B cell (primary cell): Measurements from ENCODE around the gene ERVFRD-1. TPM values are rescaled to one million over a fixed set of nuclear protein-coding genes. Genes with fewer than 3 reads are reported as not detected.

ENCODE experiments used
- ATAC-seq: fragments of 200-7000 bp; cut with Tn5 transposase; one replicate; pipeline ENCODE4 v1.10.0; 2021; ENCODE audit warnings: low read depth, mild to moderate bottlenecking, moderate number of reproducible peaks, moderate library complexity
- CTCF ChIA-PET: fragments of 350-600 bp; sonication (Branson Sonifier 250); formaldehyde crosslinking; loops from one replicate; lab custom pipeline; 2021; ENCODE audit warnings: antibody characterized with exemption, inconsistent platforms; lab: Charles Lee
- POLR2A ChIA-PET: fragments of 350-600 bp; sonication (Branson Sonifier 250); formaldehyde crosslinking; loops from one replicate; lab custom pipeline; 2021; ENCODE audit warnings: antibody characterized with exemption; lab: Charles Lee
- DNase-seq: peaks from one replicate; pipeline ENCODE4 v3.0.0; 2013
- H2AFZ ChIP-seq: 2 replicates; pipeline ENCODE4 v1.6.1; 2012; ENCODE audit warnings: mild to moderate bottlenecking, low read depth, low read length; ENCODE audit not compliant: insufficient read depth, poor library complexity, severe bottlenecking
- H3K27ac ChIP-seq, 2 donors: 1 replicate in 1 of 2; 2 replicates in 1 of 2; pipeline ENCODE4 v1.5.1; 2012 to 2013; ENCODE audit warnings: low read length in 2 of 2, mild to moderate bottlenecking in 2 of 2, moderate library complexity in 1 of 2
- H3K27me3 ChIP-seq, 4 experiments: fragments of 200-600 bp in 1 of 4; sonication (generic) in 1 of 4; replicated peaks in 1 of 4; 1 replicate in 2 of 4; 2 replicates in 2 of 4; pipeline versions ENCODE4 v1.6.1 to v1.7.0; 2013 to 2016; ENCODE audit warnings: low read length in 3 of 4, mild to moderate bottlenecking in 2 of 4, mixed read lengths in 1 of 4, moderate library complexity in 1 of 4; ENCODE audit not compliant: insufficient read depth in 4 of 4, control insufficient read depth in 3 of 4; ENCODE audit errors: control extremely low read depth in 1 of 4
- H3K36me3 ChIP-seq, 2 experiments: replicated peaks in 1 of 2; 1 replicate in 1 of 2; 2 replicates in 1 of 2; pipeline versions ENCODE4 v1.6.1 to v1.7.1; 2013; ENCODE audit warnings: low read length in 1 of 2; ENCODE audit not compliant: insufficient read depth in 2 of 2, control insufficient read depth in 1 of 2; ENCODE audit errors: control extremely low read depth in 1 of 2, extremely low read depth in 1 of 2
- H3K4me1 ChIP-seq, 2 donors: fragments of 200-600 bp in 1 of 2; sonication (generic) in 1 of 2; 1 replicate in 1 of 2; 2 replicates in 1 of 2; pipeline versions ENCODE4 v1.5.1 to v1.6.1; 2013 to 2017; ENCODE audit warnings: low read length in 2 of 2; ENCODE audit not compliant: control insufficient read depth in 2 of 2, insufficient read depth in 2 of 2
- H3K4me2 ChIP-seq: replicated peaks from 2 replicates; pipeline ENCODE3; 2012; ENCODE audit warnings: mild to moderate bottlenecking, low read depth, low read length; ENCODE audit not compliant: poor library complexity, severe bottlenecking
- H3K4me3 ChIP-seq, 5 experiments: fragments of 200-600 bp in 1 of 5; sonication (generic) in 1 of 5; 1 replicate in 3 of 5; 2 replicates in 2 of 5; pipeline versions ENCODE4 v1.5.1 to v1.7.0; 2011 to 2016; ENCODE audit warnings: low read length in 4 of 5, mild to moderate bottlenecking in 4 of 5, low read depth in 2 of 5, control low read depth in 1 of 5, moderate library complexity in 1 of 5; ENCODE audit not compliant: insufficient read depth in 1 of 5; ENCODE audit errors: control extremely low read depth in 1 of 5, extremely low read depth in 1 of 5
- H3K79me2 ChIP-seq: fragments of 200-600 bp; sonication (generic); one replicate; pipeline ENCODE4 v1.6.0; 2016; ENCODE audit warnings: low read length; ENCODE audit not compliant: control insufficient read depth, insufficient read depth
- H3K9ac ChIP-seq: fragments of 200-600 bp; sonication (generic); 2 replicates; pipeline ENCODE4 v1.6.1; 2017; ENCODE audit warnings: mild to moderate bottlenecking, low read length, moderate library complexity
- H3K9me3 ChIP-seq, 3 donors: one replicate each; pipeline versions ENCODE4 v1.6.1 to v1.7.1; 2013; ENCODE audit warnings: low read length in 2 of 3; ENCODE audit not compliant: control insufficient read depth in 2 of 3, insufficient read depth in 1 of 3; ENCODE audit errors: control extremely low read depth in 1 of 3
- H4K20me1 ChIP-seq: 2 replicates; pipeline ENCODE4 v1.6.0; 2012; ENCODE audit warnings: mild to moderate bottlenecking, low read length; ENCODE audit not compliant: insufficient read depth, control insufficient read depth, poor library complexity, severe bottlenecking
- H3K27ac Mint-ChIP-seq: one replicate; pipeline ENCODE4 v1.8.0; 2021; ENCODE audit warnings: mixed read lengths
- H3K27me3 Mint-ChIP-seq: one replicate; pipeline ENCODE4 v1.8.0; 2021; ENCODE audit warnings: mixed read lengths
- H3K4me1 Mint-ChIP-seq: one replicate; pipeline ENCODE4 v1.8.0; 2021; ENCODE audit warnings: mixed read lengths
- H3K4me3 Mint-ChIP-seq: one replicate; pipeline ENCODE4 v1.8.0; 2021; ENCODE audit warnings: mixed read lengths
- H3K9me3 Mint-ChIP-seq: one replicate; pipeline ENCODE4 v1.8.0; 2022; ENCODE audit warnings: mixed read lengths; ENCODE audit not compliant: insufficient read depth
- CTCF ChIP-seq: fragments of 200-600 bp; IDR thresholded peaks from one replicate; pipeline ENCODE4 v1.8.0; 2022; ENCODE audit warnings: antibody characterized with exemption, mild to moderate bottlenecking
- EZH2 ChIP-seq: IDR thresholded peaks from 2 replicates; pipeline ENCODE4 v1.6.1; 2012; ENCODE audit warnings: borderline replicate concordance, low read depth, mild to moderate bottlenecking, moderate library complexity, low read length; ENCODE audit not compliant: insufficient read depth, poor library complexity, severe bottlenecking
- WGBS: methylation state at CpG from one replicate; pipeline ENCODE4 v1.1.5; 2013; ENCODE audit warnings: missing lambda C conversion rate; ENCODE audit not compliant: insufficient coverage; 5-methylcytosine and 5-hydroxymethylcytosine counted together
- intact Hi-C: fragments of 100-400 bp; cut with micrococcal nuclease; formaldehyde crosslinking; loops from one replicate; pipeline ENCODE4 v1.10.0; 2022
- polyA plus RNA-seq: library from polyadenylated mRNA; depleted of rRNA; stranded (reverse); fragments of >200 nt; gene quantifications from 2 replicates; pipeline ENCODE4 v1.2.3, GENCODE V29; 2012
- total RNA-seq, 2 donors: library from RNA; stranded (reverse); fragments of 120-200 nt in 1 of 2; gene quantifications; 1 replicate in 1 of 2; 2 replicates in 1 of 2; pipeline versions ENCODE4 v1.2.3 to v1.2.4, GENCODE V29; 2013 to 2022

The ERVFRD-1 gene
- total and polyA plus RNA-seq, 2 donors (not counting 1 experiment from before 2014, with no cell fraction given) = not detected

DNA sequence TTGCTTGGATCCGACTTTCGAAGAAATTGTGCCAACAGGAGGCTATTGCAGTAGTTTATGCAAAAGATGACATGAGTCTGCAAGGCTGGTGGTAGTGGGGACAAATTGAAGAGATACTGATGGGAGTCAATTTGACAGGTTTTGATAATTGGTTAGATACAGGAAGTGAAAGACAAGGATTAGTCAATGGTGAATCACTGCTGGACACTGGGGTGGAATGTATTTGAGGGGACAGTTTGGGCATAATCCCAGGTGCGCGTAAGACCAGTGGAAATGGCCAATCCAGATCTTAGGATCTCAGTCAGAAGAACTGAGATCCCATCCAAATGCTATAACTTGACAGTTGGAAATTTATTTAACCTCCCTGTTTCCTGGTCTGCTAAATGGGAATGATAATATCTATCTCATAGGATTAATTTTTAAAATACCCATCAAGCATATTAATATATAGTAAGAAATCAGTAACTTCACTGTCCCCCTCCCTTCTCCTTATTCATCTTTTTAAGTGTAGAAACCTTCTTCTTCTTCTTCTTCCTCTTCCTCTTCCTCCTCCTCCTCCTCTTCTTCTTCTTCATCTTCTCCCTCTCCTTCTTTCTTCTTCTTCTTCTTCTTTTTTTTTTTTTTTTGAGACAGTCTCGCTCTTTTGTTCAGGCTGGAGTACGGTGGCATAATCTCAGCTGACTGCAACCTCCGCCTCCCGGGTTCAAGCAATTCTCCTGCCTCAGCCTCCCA, 30.9 kb upstream of the ERVFRD-1 start:
- H3K9me3 ChIP-seq = no peaks in the 10 kb centered on the region
- H3K9ac ChIP-seq = no peak overlapping the region
- no peak overlapping the region for H3K4me3 ChIP-seq
- H3K27ac ChIP-seq = no peak overlapping the region
- intact Hi-C loops = no loop called here
- H3K27me3 ChIP-seq = no peaks in the 10 kb centered on the region
- ChIA-PET POLR2A (interaction anchor here (0.7 kb wide), 1 partner anchor 359 kb away, joined by 3 read pairs; no protein-coding TSS in a partner anchor), CTCF (interaction anchor here (1.1 to 7.4 kb wide), 10 partner anchors 8 to 435 kb away, joined by 3 to 156 read pairs (median 8); no protein-coding TSS in a partner anchor)
- H3K36me3 ChIP-seq = no peaks in the 10 kb centered on the region
- peaks cover 0 to 5% of the 10 kb centered on the region in 2 donors for H3K4me1 ChIP-seq
- no peaks in the 10 kb centered on the region for H3K27me3 Mint-ChIP-seq
- no peak overlapping the region for H2AFZ ChIP-seq
- no peak overlapping the region for H3K27ac Mint-ChIP-seq
- H3K4me1 Mint-ChIP-seq = peaks cover 7% of the 10 kb centered on the region
- 100% methylated on average over 2 of the region's 8 CpGs for WGBS
- ATAC-seq (no peak), DNase-seq (no peak)
- H4K20me1 ChIP-seq = no peaks in the 10 kb centered on the region
- TF ChIP-seq EZH2 (no peak), CTCF (no peak)
- H3K79me2 ChIP-seq = no peaks in the 10 kb centered on the region
- no peak overlapping the region for H3K4me2 ChIP-seq
- H3K9me3 Mint-ChIP-seq = no peaks in the 10 kb centered on the region
- H3K4me3 Mint-ChIP-seq = no peak overlapping the region

GRCh38 chr6:11141295-11141694, 29.8 kb upstream of the ERVFRD-1 start:
- Histone ChIP-seq H3K27ac (no peak overlapping the region), H3K79me2 (no peaks in the 10 kb centered on the region), H3K36me3 (no peaks in the 10 kb centered on the region), H3K27me3 (no peaks in the 10 kb centered on the region), H3K4me1 (peaks cover 0 to 5% of the 10 kb centered on the region in 2 donors), H4K20me1 (no peaks in the 10 kb centered on the region), H3K4me3 (no peak overlapping the region), H2AFZ (no peak overlapping the region), H3K9ac (no peak overlapping the region), H3K4me2 (no peak overlapping the region), H3K9me3 (no peaks in the 10 kb centered on the region)
- ATAC-seq (no peak), DNase-seq (no peak)
- Mint-ChIP-seq H3K27me3 (no peaks in the 10 kb centered on the region), H3K4me1 (peaks cover 7% of the 10 kb centered on the region), H3K27ac (no peak overlapping the region), H3K9me3 (no peaks in the 10 kb centered on the region), H3K4me3 (no peak overlapping the region)
- ChIA-PET CTCF (interaction anchor here (2.0 kb wide), 1 partner anchor 355 kb away, joined by 8 read pairs; no protein-coding TSS in a partner anchor), POLR2A (interaction anchor here (0.7 kb wide), 1 partner anchor 360 kb away, joined by 3 read pairs; no protein-coding TSS in a partner anchor)
- intact Hi-C loops = no loop called here
- no peak for TF ChIP-seq EZH2
- TF ChIP-seq CTCF = no peak
- WGBS = no CpG with 5 or more reads among the region's 3 CpGs
